HepG2 (cell line): ENCODE results near the gene NT5C2. TPM values are rescaled to one million over a fixed set of nuclear protein-coding genes. Genes with fewer than 3 reads are reported as not detected.

Experiments
- CC2D1A ChIP-seq: sonication (generic); formaldehyde crosslinking; IDR thresholded peaks from 2 replicates; pipeline ENCODE4 v1.8.1; 2023; ENCODE audit warnings: mild to moderate bottlenecking, missing genetic modification reagents
- CEBPG ChIP-seq: IDR thresholded peaks from 2 replicates; pipeline ENCODE4 v1.6.1; 2016
- CHD4 ChIP-seq: fragments of 200-600 bp; sonication (generic); IDR thresholded peaks from 2 replicates; pipeline ENCODE4 v1.7.0; 2017; ENCODE audit warnings: mild to moderate bottlenecking, low read length, borderline replicate concordance
- GATAD2A ChIP-seq: IDR thresholded peaks from 2 replicates; pipeline ENCODE4 v1.6.1; 2016
- HNRNPL ChIP-seq: fragments of 200-400 bp; formaldehyde crosslinking; IDR thresholded peaks from 2 replicates; pipeline ENCODE4 v1.6.1; 2017; ENCODE audit warnings: mild to moderate bottlenecking, low read depth, low read length
- IRX3 ChIP-seq: sonication (generic); formaldehyde crosslinking; IDR thresholded peaks from 2 replicates; pipeline ENCODE4 v1.8.1; 2023; ENCODE audit warnings: mild to moderate bottlenecking, low read depth, missing genetic modification reagents, borderline replicate concordance
- MYPOP ChIP-seq: sonication (generic); formaldehyde crosslinking; IDR thresholded peaks from 2 replicates; pipeline ENCODE4 v1.8.1; 2023; ENCODE audit warnings: mild to moderate bottlenecking, moderate library complexity, missing genetic modification reagents
- NFKB2 ChIP-seq: sonication (generic); formaldehyde crosslinking; IDR thresholded peaks from 2 replicates; pipeline ENCODE4 v1.4.0; 2020; ENCODE audit warnings: missing genetic modification reagents, borderline replicate concordance
- PHF21A ChIP-seq: sonication (generic); formaldehyde crosslinking; IDR thresholded peaks from 2 replicates; pipeline ENCODE4 v1.5.0; 2020; ENCODE audit warnings: mild to moderate bottlenecking, missing genetic modification reagents
- PRMT3 ChIP-seq: sonication (generic); formaldehyde crosslinking; IDR thresholded peaks from 2 replicates; pipeline ENCODE4 v1.8.1; 2022; ENCODE audit warnings: low read depth, mild to moderate bottlenecking, moderate library complexity, missing genetic modification reagents, borderline replicate concordance
- SALL1 ChIP-seq: sonication (generic); formaldehyde crosslinking; IDR thresholded peaks from 2 replicates; pipeline ENCODE4 v1.8.0; 2022; ENCODE audit warnings: mild to moderate bottlenecking, missing genetic modification reagents
- SMAD9 ChIP-seq: sonication (generic); formaldehyde crosslinking; IDR thresholded peaks from 2 replicates; pipeline ENCODE4 v1.5.1; 2020; ENCODE audit warnings: mild to moderate bottlenecking, missing genetic modification reagents
- TEAD2 ChIP-seq: sonication (generic); formaldehyde crosslinking; IDR thresholded peaks from 2 replicates; pipeline ENCODE4 v1.9.0; 2021; ENCODE audit warnings: missing genetic modification reagents
- THRA ChIP-seq: sonication (generic); formaldehyde crosslinking; IDR thresholded peaks from 2 replicates; pipeline ENCODE4 v1.4.0; 2020; ENCODE audit warnings: missing genetic modification reagents, borderline replicate concordance
- UBTF ChIP-seq: sonication (generic); formaldehyde crosslinking; IDR thresholded peaks from 2 replicates; pipeline ENCODE4 v1.4.0; 2020; ENCODE audit warnings: mild to moderate bottlenecking, missing genetic modification reagents
- ZEB1 ChIP-seq: IDR thresholded peaks from 2 replicates; pipeline ENCODE4 v1.6.1; 2012; ENCODE audit warnings: mild to moderate bottlenecking, low read depth, inconsistent platforms; ENCODE audit not compliant: insufficient replicate concordance
- ZFP90 ChIP-seq: sonication (generic); formaldehyde crosslinking; IDR thresholded peaks from 2 replicates; pipeline ENCODE4 v1.8.0; 2022; ENCODE audit warnings: missing genetic modification reagents, mild to moderate bottlenecking, inconsistent platforms, borderline replicate concordance
- ZNF24 ChIP-seq: fragments of 450-650 bp; IDR thresholded peaks from 2 replicates; pipeline ENCODE4 v1.6.1; 2017; ENCODE audit warnings: antibody characterized with exemption, mild to moderate bottlenecking
- ZNF253 ChIP-seq: sonication (generic); formaldehyde crosslinking; IDR thresholded peaks from 2 replicates; pipeline ENCODE4 v1.8.0; 2022; ENCODE audit warnings: mild to moderate bottlenecking, missing genetic modification reagents, borderline replicate concordance
- ZNF382 ChIP-seq: sonication (generic); formaldehyde crosslinking; IDR thresholded peaks from 2 replicates; pipeline ENCODE4 v1.5.0; 2020; ENCODE audit warnings: missing genetic modification reagents, mild to moderate bottlenecking, borderline replicate concordance
- ZNF740 ChIP-seq: sonication (generic); formaldehyde crosslinking; IDR thresholded peaks from 2 replicates; pipeline ENCODE4 v1.4.0; 2020; ENCODE audit warnings: missing genetic modification reagents
- ZNF766 ChIP-seq: sonication (generic); formaldehyde crosslinking; IDR thresholded peaks from 2 replicates; pipeline ENCODE4 v1.5.0; 2020; ENCODE audit warnings: missing genetic modification reagents, borderline replicate concordance
- ZNF772 ChIP-seq: sonication (generic); formaldehyde crosslinking; IDR thresholded peaks from 2 replicates; pipeline ENCODE4 v1.5.0; 2020; ENCODE audit warnings: mild to moderate bottlenecking, missing genetic modification reagents
- ZNF775 ChIP-seq: sonication (generic); formaldehyde crosslinking; IDR thresholded peaks from 2 replicates; pipeline ENCODE4 v1.4.0; 2020; ENCODE audit warnings: missing genetic modification reagents, mild to moderate bottlenecking, moderate library complexity, borderline replicate concordance
- ZNF878 ChIP-seq: sonication (generic); formaldehyde crosslinking; IDR thresholded peaks from 2 replicates; pipeline ENCODE4 v1.8.1; 2023; ENCODE audit warnings: mild to moderate bottlenecking, missing genetic modification reagents, moderate library complexity
- ZSCAN31 ChIP-seq: sonication (generic); formaldehyde crosslinking; IDR thresholded peaks from 2 replicates; pipeline ENCODE4 v1.5.0; 2020; ENCODE audit warnings: low read depth, mild to moderate bottlenecking, missing genetic modification reagents
- polyA plus RNA-seq, 8 experiments: library from polyadenylated mRNA; depleted of rRNA in 3 of 8; stranded (reverse) in 7 of 8; unstranded in 1 of 8; fragments of >200 nt; fragmentation: Illumina TruSeq in 4 of 8; extraction: Trizol in 4 of 8; gene quantifications; 2 replicates each; pipeline versions ENCODE4 v1.2.1 to v1.2.3, GENCODE V29; 2011 to 2016; ENCODE audit warnings: low read depth in 4 of 8, missing spikeins in 1 of 8, mixed read lengths in 1 of 8; ENCODE audit not compliant: insufficient read depth in 1 of 8
- total RNA-seq, 5 experiments: library from RNA; depleted of rRNA; stranded (reverse); fragments of >200 nt; fragmentation: Illumina TruSeq; extraction: Trizol; gene quantifications; 2 replicates each; pipeline ENCODE4 v1.2.3, GENCODE V29; 2016; ENCODE audit warnings: low read depth in 1 of 5

The NT5C2 gene
- total and polyA plus RNA-seq, 2 of the 13 experiments (the other 11 are each of a cell fraction or from before 2014, with no cell fraction given): 40.6 to 55.2 TPM

GRCh38 chr10:103153302-103154197 lies 39.5 kb downstream of the NT5C2 start (continued):
- TF ChIP-seq CC2D1A (CRISPR knock-in tag): no peak
- TF ChIP-seq ZNF878 (CRISPR knock-in tag): no peak
- TF ChIP-seq SALL1 (CRISPR knock-in tag): peak; percentile 24; the same call in 1 of the 2 replicates
- no peak for TF ChIP-seq ZNF382 (CRISPR knock-in tag)
- TF ChIP-seq ZNF772 (CRISPR knock-in tag): no peak
- no peak for TF ChIP-seq ZNF253 (CRISPR knock-in tag)
- TF ChIP-seq THRA: no peak
- no peak for TF ChIP-seq MYPOP
- TF ChIP-seq UBTF (CRISPR knock-in tag): no peak
- no peak for TF ChIP-seq SMAD9
- no peak for TF ChIP-seq ZEB1
- 0 out of 2 replicates have a peak, but pooled peaks have one; percentile 29 for TF ChIP-seq PHF21A (CRISPR knock-in tag)
- TF ChIP-seq HNRNPL: no peak
- TF ChIP-seq ZNF740 (CRISPR knock-in tag): no peak
- TF ChIP-seq TEAD2: no peak
- no peak for TF ChIP-seq CHD4
- TF ChIP-seq IRX3 (CRISPR knock-in tag): no peak
- TF ChIP-seq ZNF24: no peak
- TF ChIP-seq ZNF766 (CRISPR knock-in tag): no peak
- no peak for TF ChIP-seq ZNF775 (CRISPR knock-in tag)
- TF ChIP-seq PRMT3 (CRISPR knock-in tag): no peak
- no peak for TF ChIP-seq NFKB2 (CRISPR knock-in tag)
- no peak for TF ChIP-seq ZFP90 (CRISPR knock-in tag)
- TF ChIP-seq GATAD2A (CRISPR knock-in tag): peak; percentile 18
- peak; percentile 81 for TF ChIP-seq CEBPG
- no peak for TF ChIP-seq ZSCAN31
